ENCODE data around the gene MMP2. TPM values are rescaled to one million over a fixed set of nuclear protein-coding genes. Genes with fewer than 3 reads are reported as not detected.

MMP2 gene
- total RNA-seq, 1 experiment from 2014 or later = 1.5 TPM

DNA sequence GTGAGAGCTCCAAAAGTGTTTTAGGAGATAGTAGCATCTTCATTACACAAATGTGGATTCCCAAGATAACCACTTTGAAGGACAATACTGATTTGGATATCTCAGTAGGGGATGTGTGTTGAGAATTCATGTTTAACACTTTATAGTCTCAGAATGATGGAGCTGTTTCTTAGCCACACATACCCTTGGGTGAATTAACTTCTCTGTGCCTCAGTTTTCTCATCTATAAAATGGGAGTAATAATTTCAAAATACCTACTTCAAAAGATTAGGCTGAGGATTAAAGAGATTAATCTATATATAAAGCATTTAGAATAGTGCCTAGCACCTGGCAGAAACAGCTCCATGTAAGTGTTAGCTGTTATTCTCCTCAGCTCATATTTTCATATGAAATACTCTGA is 48.9 kb downstream of the MMP2 start:
- Histone ChIP-seq H3K9me3 (ENCODE audit: control insufficient read depth in 1 of 2, insufficient read depth in 1 of 2, low read depth in 1 of 2, low read length in 2 of 2) (no peaks in the 10 kb centered on the region), H3K9me2 (ENCODE audit: insufficient read depth) (no peaks in the 10 kb centered on the region), H2AFZ (ENCODE audit: low read depth, low read length, poor library complexity, severe bottlenecking) (no peak overlapping the region), H3K4me2 (ENCODE audit: low read length) (no peak overlapping the region), H3K27me3 (ENCODE audit: insufficient read depth, low read length) (no peaks in the 10 kb centered on the region), H4K20me1 (ENCODE audit: insufficient read depth) (no peaks in the 10 kb centered on the region), H3K79me2 (ENCODE audit: insufficient read depth, low read length) (no peaks in the 10 kb centered on the region), H3K27ac (ENCODE audit: low read depth, low read length) (no peak overlapping the region), H3K36me3 (ENCODE audit: control insufficient read depth in 1 of 2, insufficient read depth in 2 of 2, low read length in 2 of 2) (peaks cover 0 to 3% of the 10 kb centered on the region in 2 experiments; a peak in 1 of 4 replicates), H3K4me1 (ENCODE audit: control insufficient read depth in 1 of 2, insufficient read depth in 2 of 2, low read length in 2 of 2) (no peaks in the 10 kb centered on the region), H3K9ac (ENCODE audit: low read length) (no peak overlapping the region), H3K4me3 (replicated peaks in 1 of 2; ENCODE audit: low read depth in 1 of 2, low read length in 2 of 2) (no peak overlapping the region)
- ATAC-seq = no peak
- RAD21 ChIA-PET (ENCODE audit: low non-redundant PET in 1 of 2, low total read pairs in 2 of 2, uncharacterized antibody in 2 of 2, unreplicated experiment in 2 of 2) = interaction anchor here in 1 of 2 experiments (0.6 kb wide), 1 partner anchor 24 kb away, joined by 5 read pairs; no protein-coding TSS in a partner anchor
- intact Hi-C loops (cut with micrococcal nuclease) = no loop called here
- BruUV-seq (replicated peaks) = no TSS peak
- TF ChIP-seq EZH2phosphoT487 (IDR thresholded peaks at IDR 0.05; ENCODE audit: borderline replicate concordance) (no peak), EZH2 (IDR thresholded peaks at IDR 0.05) (no peak), MAX (IDR thresholded peaks at IDR 0.05) (no peak)
- CTCF ChIA-PET = interaction anchor here (1.6 kb wide), 1 partner anchor 63 kb away, joined by 5 read pairs; no protein-coding TSS in a partner anchor
- POLR2A ChIA-PET = no interaction called here
- DNase-seq (ENCODE audit: low read depth, low spot score) = no peak

- Histone ChIP-seq H3K9ac (ENCODE audit: low read length) (no peak overlapping the region), H2AFZ (ENCODE audit: low read depth, low read length, poor library complexity, severe bottlenecking) (no peak overlapping the region), H4K20me1 (ENCODE audit: insufficient read depth) (no peaks in the 10 kb centered on the region), H3K4me3 (replicated peaks in 1 of 2; ENCODE audit: low read depth in 1 of 2, low read length in 2 of 2) (no peak overlapping the region), H3K36me3 (ENCODE audit: control insufficient read depth in 1 of 2, insufficient read depth in 2 of 2, low read length in 2 of 2) (peaks cover 0 to 3% of the 10 kb centered on the region in 2 experiments; a peak in 1 of 4 replicates), H3K9me2 (ENCODE audit: insufficient read depth) (no peaks in the 10 kb centered on the region), H3K79me2 (ENCODE audit: insufficient read depth, low read length) (no peaks in the 10 kb centered on the region), H3K27ac (ENCODE audit: low read depth, low read length) (no peak overlapping the region), H3K4me1 (ENCODE audit: control insufficient read depth in 1 of 2, insufficient read depth in 2 of 2, low read length in 2 of 2) (no peaks in the 10 kb centered on the region), H3K9me3 (ENCODE audit: control insufficient read depth in 1 of 2, insufficient read depth in 1 of 2, low read depth in 1 of 2, low read length in 2 of 2) (no peaks in the 10 kb centered on the region), H3K27me3 (ENCODE audit: insufficient read depth, low read length) (no peaks in the 10 kb centered on the region), H3K4me2 (ENCODE audit: low read length) (no peak overlapping the region)
- ATAC-seq = no peak
- intact Hi-C loops (cut with micrococcal nuclease) = no loop called here
- CTCF ChIA-PET = interaction anchor here (1.0 kb wide), 1 partner anchor 8 kb away, joined by 3 read pairs; no protein-coding TSS in a partner anchor
- DNase-seq (ENCODE audit: low read depth, low spot score) = no peak
- BruUV-seq (replicated peaks) = no TSS peak
- POLR2A ChIA-PET = no interaction called here
- RAD21 ChIA-PET (ENCODE audit: low non-redundant PET in 1 of 2, low total read pairs in 2 of 2, uncharacterized antibody in 2 of 2, unreplicated experiment in 2 of 2) = no interaction called here
- no peak for TF ChIP-seq ZBTB33 (IDR thresholded peaks at IDR 0.05; ENCODE audit: extremely low read depth, insufficient replicate concordance, low read length)
- TF ChIP-seq POLR2A (IDR thresholded peaks at IDR 0.05; ENCODE audit: borderline replicate concordance, extremely low read depth, insufficient read depth, insufficient read length) = no peak
- TF ChIP-seq EZH2 (IDR thresholded peaks at IDR 0.05) = no peak
- TF ChIP-seq ELF1 (IDR thresholded peaks at IDR 0.05; ENCODE audit: borderline replicate concordance, low read depth) = no peak
- TF ChIP-seq TCF7L2 (IDR thresholded peaks at IDR 0.05; ENCODE audit: borderline replicate concordance, extremely low read depth, insufficient read depth, insufficient read length) = no peak
- no peak for TF ChIP-seq CTCF (IDR thresholded peaks at IDR 0.05 in 2 of 3, conservative IDR thresholded peaks at IDR 0.05 in 1 of 3; ENCODE audit: borderline replicate concordance in 1 of 3, insufficient read depth in 1 of 3, low read depth in 2 of 3, low read length in 2 of 3)
- no peak for TF ChIP-seq CEBPB (IDR thresholded peaks at IDR 0.05; ENCODE audit: low read depth)
- TF ChIP-seq CBX3 (IDR thresholded peaks at IDR 0.05; ENCODE audit: low read depth) = no peak
- no peak for TF ChIP-seq REST (IDR thresholded peaks at IDR 0.05; ENCODE audit: low read depth)
Observed at GRCh38 chr16:55529018-55529417, 50.0 kb downstream of the MMP2 start.
